HG03060 (cell line): Measurements from ENCODE around the gene CPNE4.
A peak's percentile ranks its signal among the peaks of the same experiment; 100 is the strongest.

Experiments
- ATAC-seq: cut with Tn5 transposase; IDR thresholded peaks from one replicate; pipeline ENCODE4 v1.9.1; 2021; ENCODE audit warnings: low read depth, moderate number of reproducible peaks; ENCODE audit not compliant: unreplicated experiment

CPNE4 gene

GRCh38 chr3:131749826-131750225 lies 285.0 kb downstream of the CPNE4 start:
- no peak for ATAC-seq

GRCh38 chr3:131747466-131747865 lies 287.3 kb downstream of the CPNE4 start:
- no peak for ATAC-seq

- ATAC-seq, result no peak
Observed at GRCh38 chr3:131744765-131745164, 290.0 kb downstream of the CPNE4 start.

- no peak for ATAC-seq
Observed at GRCh38 chr3:131743126-131743525, 291.7 kb downstream of the CPNE4 start.

GRCh38 chr3:131739211-131739610 lies 295.6 kb downstream of the CPNE4 start:
- ATAC-seq, result no peak

GRCh38 chr3:131738095-131738494 lies 296.7 kb downstream of the CPNE4 start:
- no peak for ATAC-seq

GRCh38 chr3:131735544-131735943 lies 299.3 kb downstream of the CPNE4 start:
- no peak for ATAC-seq

GRCh38 chr3:131735116-131735515 lies 299.7 kb downstream of the CPNE4 start:
- no peak for ATAC-seq

GRCh38 chr3:131733086-131733841 lies 301.6 kb downstream of the CPNE4 start:
- no peak for ATAC-seq

- ATAC-seq, result no peak
Observed at GRCh38 chr3:131731709-131732108, 303.1 kb downstream of the CPNE4 start.

- ATAC-seq, result no peak
Observed at GRCh38 chr3:131730581-131730980, 304.2 kb downstream of the CPNE4 start.

GRCh38 chr3:131729643-131730017 lies 305.2 kb downstream of the CPNE4 start:
- no peak for ATAC-seq

- no peak for ATAC-seq
Observed at GRCh38 chr3:131728898-131729642, 305.7 kb downstream of the CPNE4 start.

- ATAC-seq, result no peak
Observed at GRCh38 chr3:131725414-131725813, 309.4 kb downstream of the CPNE4 start.

- no peak for ATAC-seq
Observed at GRCh38 chr3:131723343-131723742, 311.5 kb downstream of the CPNE4 start.

GRCh38 chr3:131717493-131717892 lies 317.3 kb downstream of the CPNE4 start:
- ATAC-seq, result no peak

GRCh38 chr3:131716943-131717342 lies 317.9 kb downstream of the CPNE4 start:
- no peak for ATAC-seq

- ATAC-seq, result no peak
Observed at GRCh38 chr3:131716007-131716406, 318.8 kb downstream of the CPNE4 start.

GRCh38 chr3:131714585-131715220 lies 320.1 kb downstream of the CPNE4 start:
- peak; percentile 77 for ATAC-seq

- ATAC-seq, result no peak
Observed at GRCh38 chr3:131713416-131714123, 321.2 kb downstream of the CPNE4 start.

GRCh38 chr3:131712662-131713061 lies 322.2 kb downstream of the CPNE4 start:
- ATAC-seq, result no peak
